Erythroblast (primary cell): ENCODE measurements around the gene SHMT2.

Experiments used
- GATA1 ChIP-seq: IDR thresholded peaks from 2 replicates; pipeline ENCODE4 v1.6.1; 2011; ENCODE audit warnings: low read depth, mild to moderate bottlenecking, control low read depth, low read length, moderate library complexity
- POLR2A ChIP-seq: IDR thresholded peaks from 2 replicates; pipeline ENCODE4 v1.6.1; 2011; ENCODE audit warnings: mild to moderate bottlenecking, low read length

- TF ChIP-seq POLR2A (no peak), GATA1 (no peak)
Measured at GRCh38 chr12:57266681-57267080, 37.2 kb downstream of the SHMT2 start.
